Measurements from ENCODE around the gene EEA1.
"Not testable (repeated sequence)": the region's sequence is repeated elsewhere in the genome, so short reads cannot be mapped to it uniquely, and the experiment has no call there.

EEA1 gene

GRCh38 chr12:92802906-92803305, 126.2 kb downstream of the EEA1 start:
- DNase-seq (ENCODE audit: low read depth) = no peak

GRCh38 chr12:92796650-92797049, 132.4 kb downstream of the EEA1 start:
- DNase-seq (ENCODE audit: low read depth) = no peak

DNA sequence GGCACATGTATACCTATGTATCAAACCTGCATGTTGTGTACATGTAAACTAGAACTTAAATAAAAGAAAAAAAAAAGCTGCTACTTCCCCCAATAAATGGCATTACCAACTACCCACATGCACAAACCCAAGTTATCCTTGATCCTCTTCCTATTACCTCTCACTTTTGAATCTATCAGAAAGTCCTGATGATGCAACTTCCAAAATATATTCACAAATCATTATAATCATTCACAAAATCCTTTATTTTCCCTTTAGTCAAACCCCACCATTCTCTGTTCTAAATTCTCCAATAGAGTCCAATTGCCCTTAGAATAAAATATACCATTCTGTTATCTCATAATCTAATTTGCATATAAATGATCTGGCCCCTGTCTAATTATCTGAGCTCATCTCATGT, 134.3 kb downstream of the EEA1 start:
- DNase-seq (ENCODE audit: low read depth) = no peak

- DNase-seq (ENCODE audit: low read depth) = not testable (repeated sequence)
These were observed 134.7 kb downstream of the EEA1 start for GRCh38 chr12:92794356-92794755.

DNA sequence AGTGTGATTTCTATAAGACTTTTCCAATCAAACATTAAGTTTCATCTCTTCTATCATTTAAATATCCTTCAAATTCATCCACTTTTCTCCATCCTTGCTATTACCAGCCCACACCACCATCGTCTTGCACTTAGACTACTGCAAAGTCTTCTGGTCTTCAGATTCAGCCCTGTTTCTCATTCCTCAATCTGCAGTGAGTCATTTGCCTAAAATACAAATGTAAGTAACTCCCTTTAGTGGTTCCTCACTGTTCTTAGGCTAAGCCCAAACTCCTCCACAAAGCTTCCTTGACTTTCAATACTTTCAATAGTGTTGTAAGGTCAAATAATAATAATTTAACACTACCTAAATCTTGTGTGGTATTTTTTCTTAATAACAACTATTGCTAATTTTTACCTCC, 143.1 kb downstream of the EEA1 start:
- DNase-seq (ENCODE audit: low read depth) = no peak

- no peak for DNase-seq (ENCODE audit: low read depth)
These were observed 143.5 kb downstream of the EEA1 start for GRCh38 chr12:92785563-92785950.

DNA sequence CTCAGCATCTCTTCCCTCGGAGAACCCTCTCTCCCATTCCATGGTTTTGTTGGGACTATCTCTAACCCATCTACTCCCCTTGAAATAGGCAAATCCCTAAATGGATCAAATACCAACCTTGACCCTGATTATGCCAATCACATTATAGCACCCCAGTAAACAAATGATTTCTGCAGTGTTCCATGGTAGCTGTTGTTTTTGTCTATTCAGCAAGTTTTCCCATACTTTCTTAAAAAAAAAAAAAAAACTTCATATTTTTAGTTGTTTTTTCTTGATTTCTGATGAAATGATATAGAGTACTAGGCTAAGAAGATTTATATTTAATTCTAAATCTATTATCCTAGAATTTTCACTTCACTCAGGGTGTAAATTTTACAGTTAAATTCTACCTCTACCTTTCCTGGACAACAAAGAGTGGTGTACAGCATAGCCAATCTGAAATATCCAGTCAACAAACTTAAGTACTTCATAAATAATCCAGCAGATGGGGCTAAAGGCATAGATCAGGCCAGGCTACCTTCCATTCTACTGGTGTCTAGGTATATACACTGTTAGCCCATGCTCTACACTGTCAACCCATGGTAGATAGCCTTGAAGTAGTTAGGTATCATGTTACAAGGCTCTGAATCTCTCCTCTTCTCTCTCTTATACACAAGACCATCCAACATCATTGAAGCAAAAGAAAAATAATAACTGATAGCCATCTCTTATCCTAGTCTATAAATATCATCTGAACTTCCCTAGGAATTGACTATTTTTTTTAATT, 144.1 kb downstream of the EEA1 start:
- no peak for DNase-seq (ENCODE audit: low read depth)

GRCh38 chr12:92784356-92784755, 144.7 kb downstream of the EEA1 start:
- DNase-seq (ENCODE audit: low read depth) = no peak

DNA sequence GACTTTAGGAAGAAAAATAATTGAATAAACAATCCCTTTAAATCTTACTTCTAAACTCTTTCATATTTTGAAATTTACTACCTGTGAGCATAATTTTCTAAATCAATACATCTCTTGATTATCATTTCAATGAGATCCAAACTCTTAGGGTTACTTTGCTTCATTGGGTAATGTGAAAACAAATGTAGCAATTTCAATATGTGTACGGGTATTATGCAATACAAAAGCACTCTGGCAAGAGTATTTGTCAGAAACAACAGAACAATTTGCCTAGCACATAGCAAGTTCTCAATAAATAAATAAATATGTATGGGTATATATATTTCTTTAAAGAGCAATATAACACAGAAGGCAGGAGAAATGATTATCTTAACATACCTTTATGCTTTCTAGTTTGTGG, 149.2 kb downstream of the EEA1 start:
- DNase-seq (ENCODE audit: low read depth) = no peak

- DNase-seq (ENCODE audit: low read depth) = no peak
These were observed 150.6 kb downstream of the EEA1 start for GRCh38 chr12:92778525-92778924.

GRCh38 chr12:92775416-92775815, 153.7 kb downstream of the EEA1 start:
- DNase-seq (ENCODE audit: low read depth) = no peak

- no peak for DNase-seq (ENCODE audit: low read depth)
These were observed 158.1 kb downstream of the EEA1 start for GRCh38 chr12:92771001-92771400.

DNA sequence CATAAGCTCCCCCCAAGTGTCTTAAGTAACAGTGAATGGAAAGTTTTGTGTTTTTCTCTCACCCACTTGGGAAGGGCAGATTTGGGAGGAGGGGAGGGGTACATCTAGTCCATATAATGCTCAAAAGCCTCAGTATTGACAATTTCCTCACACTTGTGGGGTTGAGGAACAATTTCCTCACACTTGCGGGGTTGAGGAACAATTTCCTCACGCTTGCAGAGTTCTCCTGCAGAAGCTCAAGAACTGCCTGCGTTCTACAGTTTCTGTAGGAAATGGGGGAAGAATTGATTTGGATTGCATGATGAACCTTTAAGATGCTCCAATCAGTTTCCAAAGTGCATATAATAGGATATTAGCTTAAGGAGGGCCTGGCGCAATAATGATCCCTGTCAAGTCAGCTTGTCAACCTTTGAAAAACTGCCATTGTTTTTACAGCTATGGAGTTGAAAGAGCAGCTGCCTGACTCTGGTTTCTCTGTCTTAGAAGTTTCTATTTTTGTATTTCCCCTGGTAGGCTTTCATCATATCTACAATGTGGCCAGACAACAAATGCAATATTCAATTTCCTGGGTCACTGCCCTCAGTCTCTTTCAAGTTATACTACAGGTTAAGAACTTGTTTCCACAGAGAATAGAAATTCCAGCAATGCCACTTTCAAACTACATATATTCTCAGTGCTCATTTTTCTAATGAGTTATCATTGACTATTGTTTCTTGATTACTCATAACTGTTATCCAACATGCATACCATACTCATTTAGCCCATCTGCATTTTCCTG, 159.8 kb downstream of the EEA1 start:
- no peak for DNase-seq (ENCODE audit: low read depth)

GRCh38 chr12:92765871-92766270, 163.2 kb downstream of the EEA1 start:
- DNase-seq (ENCODE audit: low read depth) = no peak

DNA sequence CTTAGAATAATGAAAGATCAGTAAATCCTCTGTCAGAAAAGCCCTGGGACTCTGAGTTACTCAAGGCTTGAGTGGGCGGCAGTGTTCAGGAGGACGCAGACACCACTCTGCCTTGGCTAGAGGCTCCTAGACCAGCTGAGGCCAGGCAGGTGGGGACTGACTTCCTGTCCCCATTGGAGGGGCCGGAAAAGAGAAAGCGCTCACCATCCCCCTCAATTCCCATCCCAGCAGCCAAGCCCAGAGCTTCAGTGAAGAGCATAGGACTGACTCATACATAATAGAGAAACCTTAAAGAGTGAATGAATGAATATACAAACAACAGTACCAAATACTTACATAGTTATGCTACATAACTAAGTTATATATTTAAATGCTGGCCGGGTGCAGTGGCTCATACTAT, 164.3 kb downstream of the EEA1 start:
- no peak for DNase-seq (ENCODE audit: low read depth)

- DNase-seq (ENCODE audit: low read depth) = no peak
These were observed 166.3 kb downstream of the EEA1 start for GRCh38 chr12:92762773-92763172.

- no peak for DNase-seq (ENCODE audit: low read depth)
These were observed 169.3 kb downstream of the EEA1 start for GRCh38 chr12:92759634-92760268.

GRCh38 chr12:92757597-92758121, 171.4 kb downstream of the EEA1 start:
- no peak for DNase-seq (ENCODE audit: low read depth)

- no peak for DNase-seq (ENCODE audit: low read depth)
These were observed 172.0 kb downstream of the EEA1 start for GRCh38 chr12:92756898-92757596.

- no peak for DNase-seq (ENCODE audit: low read depth)
These were observed 174.9 kb downstream of the EEA1 start for GRCh38 chr12:92753976-92754885.

- DNase-seq (ENCODE audit: low read depth) = not testable (repeated sequence)
These were observed 179.4 kb downstream of the EEA1 start for GRCh38 chr12:92749691-92750090.
